Glomerular visceral epithelial cell (primary cell): Measurements from ENCODE around the gene ARMH3.

ENCODE experiments used
- DNase-seq: peaks from one replicate; pipeline ENCODE4 v3.0.0-alpha.2; 2016; ENCODE audit errors: extremely low spot score

Gene ARMH3

DNA sequence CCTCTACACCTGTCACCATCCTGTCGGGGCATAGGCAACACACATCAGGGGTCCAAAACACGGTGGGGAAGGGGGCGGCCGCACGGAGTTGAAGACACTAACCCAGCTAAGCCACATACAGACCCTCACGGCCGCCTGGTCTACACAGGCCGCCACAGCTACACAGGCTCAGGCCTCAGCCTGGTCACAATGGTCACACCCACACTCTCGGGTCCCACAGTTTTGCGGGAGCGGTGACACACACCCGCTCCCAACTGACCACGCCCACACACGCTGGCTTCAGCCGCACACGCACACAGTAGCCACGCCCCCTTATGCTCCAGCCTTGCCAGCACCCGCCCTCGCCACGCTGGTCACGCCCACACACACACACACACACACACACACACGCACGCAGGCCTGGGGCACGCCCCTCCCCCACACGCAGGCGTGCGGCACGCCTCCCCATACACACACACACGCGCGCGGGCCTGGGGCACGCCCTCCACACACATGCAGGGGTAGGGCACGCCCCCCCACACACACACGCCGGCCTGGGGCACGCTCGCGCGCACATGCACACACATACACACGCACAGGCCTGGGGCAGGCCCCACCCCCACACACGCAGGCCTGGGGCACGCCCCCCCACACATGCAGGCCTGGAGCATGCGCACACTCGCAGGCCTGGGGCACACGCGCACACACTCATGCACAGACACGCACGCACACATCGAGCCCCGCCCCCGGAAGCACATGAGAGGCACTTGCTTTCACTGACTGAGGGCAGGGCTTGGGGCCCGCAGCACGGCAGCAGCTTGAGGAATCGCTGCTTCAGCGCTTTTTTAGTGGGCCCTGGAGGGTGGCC is 225.4 kb downstream of the ARMH3 start:
- DNase-seq: peak; percentile 79

DNA sequence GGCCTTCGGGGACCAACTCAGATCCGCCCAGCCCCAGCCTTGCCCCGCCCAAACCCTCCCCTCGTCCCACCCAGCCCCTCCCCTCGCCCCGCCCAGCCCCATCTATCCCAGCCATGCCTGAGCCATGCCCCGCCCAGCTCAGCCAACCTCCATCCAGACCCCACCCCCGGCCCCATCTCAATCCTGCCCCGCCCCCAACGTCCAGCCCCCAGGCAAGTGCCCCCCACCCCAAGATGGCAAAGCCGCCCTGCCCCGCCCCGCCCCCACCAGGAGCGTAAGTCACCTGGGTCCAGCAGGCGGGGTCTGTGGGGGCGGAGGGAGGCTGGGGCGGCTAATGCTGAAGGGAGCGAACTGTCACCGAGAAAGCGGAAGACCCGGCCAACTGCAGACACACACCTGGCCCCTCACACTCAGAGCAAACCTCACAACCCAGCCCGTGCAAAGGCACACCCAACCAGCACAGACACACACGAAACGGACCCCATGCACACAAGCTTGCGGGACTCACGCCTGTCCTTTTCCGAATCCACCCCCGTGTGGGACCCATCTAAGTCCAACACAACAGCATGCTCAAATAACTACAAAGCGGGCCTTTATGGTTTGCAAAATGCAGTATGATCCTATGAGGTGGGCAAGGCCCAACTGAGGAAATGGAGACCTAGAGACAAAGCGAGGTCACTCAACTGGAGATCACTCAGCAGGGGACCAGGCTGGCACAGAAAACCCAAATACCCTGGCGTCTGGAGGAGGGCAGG is 226.2 kb downstream of the ARMH3 start:
- no peak for DNase-seq

DNA sequence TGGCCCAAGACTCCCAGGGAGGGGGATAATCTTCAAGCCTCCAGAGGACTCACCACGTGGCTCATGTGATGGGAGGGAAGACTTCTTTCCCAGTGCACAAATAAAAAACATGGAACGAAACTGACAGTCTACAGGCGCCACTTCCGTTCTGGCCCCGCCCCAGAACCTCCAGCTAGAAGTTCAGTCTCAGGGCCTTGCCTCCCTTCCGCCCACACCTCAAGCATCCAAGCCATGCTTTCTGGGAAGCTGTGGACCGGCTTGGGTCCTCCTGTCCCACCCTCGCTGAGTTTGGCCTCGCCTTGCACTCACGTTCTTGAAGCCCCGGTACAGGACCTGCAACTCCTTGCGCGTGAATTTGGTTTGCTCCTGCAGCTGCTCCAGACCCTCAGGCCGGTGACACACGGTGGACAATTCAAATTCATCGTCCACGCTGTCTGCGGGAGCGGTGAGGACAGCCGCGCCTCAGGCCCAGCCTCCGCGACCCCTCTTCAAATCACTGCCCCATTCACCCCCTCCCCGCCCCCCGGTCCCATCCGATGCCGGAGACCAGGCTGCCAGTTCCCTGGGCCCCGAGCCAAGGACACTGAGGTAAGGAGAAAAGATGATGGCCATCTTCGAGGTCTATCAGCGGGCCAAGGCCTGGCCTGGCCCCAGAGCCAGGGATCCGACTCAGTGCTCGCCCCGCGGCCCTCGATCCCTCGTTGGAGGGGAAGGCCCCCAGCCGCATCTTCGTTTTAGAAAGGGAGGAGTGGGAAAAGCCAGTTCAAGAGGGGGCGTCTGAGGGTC is 227.0 kb downstream of the ARMH3 start:
- no peak for DNase-seq

DNA sequence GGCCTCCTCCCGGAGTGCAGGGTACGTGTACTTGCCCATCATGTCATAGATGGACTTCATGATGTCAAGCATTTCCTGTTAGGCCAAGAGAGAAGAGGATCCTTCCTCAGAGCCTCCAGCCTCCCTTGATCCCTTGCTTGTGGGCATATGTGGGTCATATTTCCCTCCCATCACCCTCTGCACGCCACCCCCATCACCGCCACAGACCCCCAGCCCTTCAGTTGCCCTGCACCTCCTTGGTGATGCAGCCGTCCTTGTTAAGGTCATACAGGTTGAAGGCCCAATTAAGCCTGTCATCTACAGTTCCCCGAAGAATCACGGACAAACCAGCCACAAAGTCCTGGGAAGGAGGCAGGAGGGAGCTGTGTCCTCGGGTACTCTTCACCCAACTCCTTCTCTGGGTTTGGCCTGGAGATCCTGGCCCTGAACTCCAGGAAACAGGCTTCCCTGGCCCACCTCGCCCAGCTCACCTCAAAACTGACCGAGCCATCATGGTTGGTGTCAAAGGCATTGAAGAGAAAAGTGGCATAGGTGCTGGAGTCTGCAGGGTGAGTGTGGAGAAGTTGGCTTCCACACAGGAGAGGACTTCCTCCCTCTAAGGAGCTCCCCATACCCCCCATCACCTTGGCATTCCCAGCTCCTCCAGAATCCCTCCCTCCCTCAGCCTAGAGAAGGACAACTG is 227.9 kb downstream of the ARMH3 start:
- DNase-seq: no peak

DNA sequence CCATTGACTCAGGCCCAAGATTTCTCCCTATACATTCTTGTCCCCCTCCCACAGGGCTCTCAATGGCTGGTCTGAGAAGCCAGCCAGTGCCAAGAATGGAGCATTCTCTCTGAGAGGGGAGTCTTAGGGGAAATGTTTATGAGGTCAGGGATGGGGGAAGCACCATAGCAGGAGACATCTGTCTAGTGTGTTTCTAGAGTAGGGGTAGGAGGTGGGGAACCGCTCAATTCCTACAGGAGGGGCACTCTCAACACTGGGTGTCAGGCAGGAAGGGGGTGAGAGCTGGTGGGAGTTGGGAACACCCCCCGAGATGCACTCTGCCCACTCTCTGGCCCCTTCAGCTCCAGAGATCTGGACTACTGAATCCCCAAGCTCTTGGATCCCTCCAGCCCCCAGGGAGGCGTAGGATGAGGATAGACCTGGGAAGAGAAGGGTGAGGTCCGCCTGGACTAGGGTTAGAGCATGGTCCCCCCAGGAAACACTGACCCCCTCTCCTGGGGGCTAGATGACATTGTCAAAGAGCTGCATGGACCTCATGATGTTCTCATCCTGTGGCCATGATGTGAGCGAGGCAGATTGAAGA is 229.0 kb downstream of the ARMH3 start:
- no peak for DNase-seq

DNA sequence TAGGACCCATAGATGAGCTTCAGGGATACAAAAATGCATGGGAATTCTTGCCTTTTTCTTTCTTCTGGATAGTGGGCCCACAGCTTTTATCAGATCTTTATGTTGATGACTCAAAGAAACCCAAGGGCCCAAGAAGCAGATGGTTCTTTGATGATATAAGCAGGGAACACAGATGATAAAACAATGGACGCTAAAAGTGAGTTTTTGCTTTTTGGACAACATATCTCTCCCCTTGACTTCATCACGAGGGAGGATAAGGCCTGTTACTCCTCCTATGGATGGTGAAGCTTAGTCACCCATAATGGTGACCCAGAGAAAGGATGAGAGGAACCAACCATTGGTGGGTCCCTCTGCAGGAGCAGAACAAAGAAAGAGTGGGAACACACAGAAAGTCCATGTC is 231.2 kb downstream of the ARMH3 start:
- DNase-seq: no peak

DNA sequence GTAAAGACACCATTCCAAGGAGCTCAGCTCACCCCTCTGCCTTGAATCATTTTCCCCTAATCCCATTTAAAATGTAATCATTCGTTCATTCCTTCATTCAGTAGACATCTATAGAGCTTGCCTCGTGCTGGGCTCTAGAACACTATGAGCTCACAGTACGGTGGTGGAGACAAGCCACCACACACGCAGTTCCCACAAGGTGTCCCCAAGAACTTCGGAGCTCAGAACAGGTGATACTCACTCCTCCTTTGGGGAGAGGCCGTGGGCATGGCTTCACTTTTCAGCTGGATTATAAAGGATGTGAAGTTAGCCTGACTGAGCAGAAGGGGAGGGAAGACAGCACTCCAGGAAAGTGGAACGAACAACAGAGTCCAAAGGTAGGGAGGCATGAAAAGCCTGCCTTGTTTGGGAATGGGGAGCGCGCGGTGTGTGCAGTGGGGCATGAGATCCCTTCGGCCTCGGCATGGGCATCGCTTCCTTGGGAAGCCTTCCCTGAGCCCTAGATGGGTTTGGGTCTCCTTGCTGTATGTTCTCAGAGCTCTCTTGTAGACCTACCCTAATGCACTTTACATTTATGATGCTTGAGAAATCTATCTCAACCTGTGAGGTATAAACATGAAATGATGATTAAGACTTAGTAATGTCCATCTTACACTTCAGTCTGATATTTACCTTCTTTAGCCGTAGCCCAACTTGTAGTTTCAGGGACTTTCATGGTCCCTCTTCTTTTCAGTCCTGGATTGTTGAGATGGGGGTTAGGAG is 236.9 kb downstream of the ARMH3 start:
- DNase-seq: no peak

DNA sequence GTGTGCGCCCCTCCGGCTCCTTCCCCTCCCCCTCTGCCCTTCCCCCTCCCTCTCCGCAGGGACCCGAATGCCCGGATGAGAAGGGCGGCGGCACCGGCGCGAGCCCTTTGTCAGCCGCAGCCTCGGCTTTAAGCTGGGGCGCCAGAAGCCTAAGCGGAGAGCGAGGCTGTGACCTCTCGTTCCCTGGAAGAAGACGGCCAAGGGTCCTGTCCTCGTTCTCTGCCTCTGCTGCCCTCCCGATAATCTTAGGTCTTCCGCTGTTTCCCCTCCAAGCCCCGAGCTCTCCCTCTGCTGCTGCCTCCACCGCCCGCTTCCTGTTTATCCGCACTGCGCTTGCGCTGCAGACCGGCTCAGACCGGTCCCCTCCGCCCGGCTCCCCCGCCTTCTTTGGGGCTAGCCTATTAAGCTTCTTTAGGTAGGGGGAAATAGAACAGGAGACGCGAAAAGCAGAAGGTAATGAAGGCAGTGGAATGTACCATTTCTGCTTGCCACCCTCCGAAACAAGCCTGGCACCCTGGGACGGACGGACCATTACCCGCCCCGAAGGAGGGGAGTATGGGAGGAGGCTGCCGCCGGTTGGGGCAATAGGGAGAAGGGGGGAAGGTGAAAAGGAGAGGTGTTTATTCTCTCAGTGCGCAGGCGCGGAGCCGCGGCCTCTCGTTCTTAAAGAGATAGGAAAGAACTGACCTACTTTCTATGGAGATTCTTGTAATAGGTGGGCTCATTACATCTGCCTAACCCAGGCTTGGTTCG is 237.7 kb downstream of the ARMH3 start, which contains the start of gene OGA:
Gene OGA (minus strand): TSS at position 326 of the 753 bp plus-strand sequence. CDS start 422 bp downstream, outside the sequence.
- peak; percentile 100 for DNase-seq

DNA sequence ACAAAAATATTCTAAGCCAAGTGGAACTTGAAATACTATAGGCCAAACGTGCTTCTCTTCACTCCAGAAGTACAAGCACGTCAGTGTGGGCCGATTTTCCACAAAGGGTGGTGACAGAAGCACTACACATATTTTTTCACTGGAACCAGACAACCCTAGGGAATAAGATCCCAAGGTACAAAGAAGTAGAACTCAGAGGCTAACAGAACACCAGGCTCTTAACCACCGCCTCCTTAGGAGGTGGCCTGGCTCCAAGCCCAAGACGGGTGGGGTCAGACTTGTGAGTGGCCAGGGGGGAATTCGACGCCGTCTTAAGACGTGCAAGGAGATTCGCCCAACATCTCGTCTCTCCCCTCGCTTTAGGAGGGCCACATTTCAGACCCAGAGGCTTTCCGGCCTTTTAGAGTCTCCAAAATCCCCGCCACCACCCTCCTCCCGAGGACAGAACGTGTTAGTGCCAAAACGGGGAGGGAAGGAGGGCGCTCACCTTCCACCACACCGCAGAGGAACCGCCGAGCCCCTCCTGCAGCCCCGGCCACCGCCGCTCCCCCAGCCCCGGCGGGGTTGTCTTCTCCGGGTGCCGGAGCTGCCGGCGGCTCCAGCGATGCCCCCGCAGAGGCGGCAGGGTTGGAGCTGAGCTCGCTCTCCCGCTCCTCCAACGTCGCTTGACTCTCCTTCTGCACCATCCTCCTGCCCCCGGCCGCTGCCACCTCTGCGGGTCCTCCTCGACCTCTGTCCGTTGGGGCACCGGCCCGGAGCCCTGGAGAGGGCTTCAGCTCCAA is 238.4 kb downstream of the ARMH3 start:
- DNase-seq: peak; percentile 94

DNA sequence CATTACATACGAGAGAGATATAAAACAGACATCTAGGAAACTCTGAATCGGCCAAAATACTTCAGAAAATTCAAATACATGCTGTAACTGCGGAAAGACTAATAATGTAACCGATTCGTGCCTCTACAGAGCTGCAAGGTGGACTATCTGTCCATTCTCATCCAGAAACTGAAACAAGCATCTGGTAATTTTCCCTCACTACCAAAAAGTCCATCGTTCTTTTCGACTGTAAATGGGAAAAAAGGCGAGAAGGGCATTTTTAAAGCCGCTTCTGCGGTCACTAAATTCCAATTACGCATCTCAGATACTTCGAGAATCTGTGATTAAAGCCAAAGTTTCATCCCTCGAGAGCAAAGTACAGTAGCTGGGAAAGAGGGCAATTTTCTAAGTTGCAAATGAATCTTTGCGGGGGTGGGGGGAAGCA is 239.0 kb downstream of the ARMH3 start:
- no peak for DNase-seq

DNA sequence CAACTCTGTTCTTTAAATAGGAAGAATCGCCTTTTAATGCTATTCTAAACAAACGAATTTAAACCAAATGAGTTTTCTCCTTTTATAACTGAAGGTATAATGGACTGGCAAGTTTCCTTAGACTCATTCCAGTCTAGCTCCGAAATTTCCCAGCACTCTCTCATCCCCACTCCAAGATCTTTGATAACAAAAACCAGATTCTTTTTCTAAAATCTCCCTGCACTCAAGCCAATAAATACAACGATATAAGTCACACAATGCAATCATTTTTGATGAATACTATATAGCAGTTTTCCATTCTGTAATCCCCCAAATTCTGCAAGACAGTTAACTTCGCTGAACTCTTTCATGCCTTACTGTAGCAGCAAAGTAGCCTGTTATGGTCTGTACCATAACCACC is 239.6 kb downstream of the ARMH3 start:
- no peak for DNase-seq

DNA sequence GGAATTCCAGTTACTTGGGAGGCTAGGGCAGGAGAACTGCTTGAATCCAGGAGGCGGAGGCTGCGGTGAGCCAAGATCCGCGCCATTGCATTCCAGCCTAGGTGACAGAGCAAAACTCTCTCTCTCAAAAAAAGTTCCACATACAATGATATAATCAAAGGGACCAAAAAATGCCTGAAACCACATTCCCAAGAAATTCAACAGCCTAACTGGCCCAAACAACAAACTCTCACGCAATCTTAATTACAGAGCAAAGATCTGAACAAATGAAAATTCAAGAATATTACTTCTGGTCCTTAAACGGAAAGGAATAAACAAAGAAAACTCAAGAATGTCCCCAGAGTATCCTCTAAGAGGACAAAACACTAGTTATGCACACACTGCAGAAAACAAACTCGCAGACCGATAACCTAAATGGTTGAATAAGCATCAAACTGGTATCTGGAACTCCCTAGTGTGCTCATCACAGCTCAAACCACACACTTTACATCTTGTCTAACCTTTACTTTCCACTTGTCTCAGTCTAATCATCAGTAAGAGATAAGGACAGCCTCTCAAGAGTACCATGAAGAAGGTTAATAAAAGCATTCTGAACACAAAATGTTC is 241.4 kb downstream of the ARMH3 start:
- peak; percentile 25 for DNase-seq

DNA sequence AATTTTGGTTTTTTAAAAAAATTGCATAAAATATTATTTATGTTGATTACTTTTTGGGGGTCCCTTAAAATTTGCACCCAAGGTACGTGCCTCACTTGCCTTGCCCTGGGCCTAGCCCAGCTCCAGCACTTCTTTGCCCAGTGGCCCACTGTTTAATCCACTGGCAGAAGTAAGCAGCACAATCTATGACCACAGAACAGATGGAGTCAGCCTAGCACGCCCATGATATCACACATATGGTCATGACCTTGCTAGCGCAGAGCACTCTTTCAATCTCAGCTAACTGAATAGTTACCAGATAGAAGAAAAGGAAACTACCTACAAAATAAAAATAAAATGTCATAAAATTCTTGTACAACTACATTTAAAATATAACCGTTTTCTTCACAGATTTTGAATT is 243.4 kb downstream of the ARMH3 start:
- no peak for DNase-seq

DNA sequence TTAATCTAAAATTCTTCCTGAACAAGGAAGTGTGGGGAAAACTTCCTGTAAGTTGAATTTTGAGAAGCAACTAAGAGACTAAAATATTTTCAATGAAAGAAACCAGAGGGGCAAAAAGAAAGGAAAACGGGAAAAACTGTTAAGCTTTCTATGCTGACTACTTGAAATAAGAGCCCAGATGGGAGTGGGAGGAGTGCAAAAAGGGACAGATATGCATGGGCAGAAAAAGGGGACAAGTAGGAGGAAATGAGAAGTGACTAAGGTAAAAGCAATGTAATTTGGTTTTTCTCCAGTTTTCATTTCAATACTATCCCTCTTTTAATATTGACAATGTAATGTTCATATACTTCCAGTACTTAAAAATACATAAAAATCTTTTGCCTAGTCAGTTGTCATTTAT is 248.8 kb downstream of the ARMH3 start:
- no peak for DNase-seq

DNA sequence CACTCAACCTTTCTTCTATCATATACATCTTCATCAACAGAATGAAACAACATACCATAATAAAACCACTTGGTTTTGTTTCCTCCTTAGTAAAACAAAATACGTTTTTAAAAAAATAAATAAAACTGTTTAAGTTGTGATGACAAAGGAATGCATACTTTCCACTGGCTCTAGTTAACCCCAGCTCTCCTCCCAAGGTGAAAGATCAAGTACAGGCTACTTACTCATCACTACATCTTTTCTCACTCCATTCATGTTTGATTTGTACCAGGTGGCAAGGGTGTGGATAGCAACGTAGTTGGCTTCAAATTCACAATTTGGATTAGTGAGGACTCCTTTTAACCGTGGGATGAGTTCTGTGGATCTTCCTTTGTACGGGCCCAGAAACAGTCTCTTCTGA is 252.5 kb downstream of the ARMH3 start:
- DNase-seq: no peak

DNA sequence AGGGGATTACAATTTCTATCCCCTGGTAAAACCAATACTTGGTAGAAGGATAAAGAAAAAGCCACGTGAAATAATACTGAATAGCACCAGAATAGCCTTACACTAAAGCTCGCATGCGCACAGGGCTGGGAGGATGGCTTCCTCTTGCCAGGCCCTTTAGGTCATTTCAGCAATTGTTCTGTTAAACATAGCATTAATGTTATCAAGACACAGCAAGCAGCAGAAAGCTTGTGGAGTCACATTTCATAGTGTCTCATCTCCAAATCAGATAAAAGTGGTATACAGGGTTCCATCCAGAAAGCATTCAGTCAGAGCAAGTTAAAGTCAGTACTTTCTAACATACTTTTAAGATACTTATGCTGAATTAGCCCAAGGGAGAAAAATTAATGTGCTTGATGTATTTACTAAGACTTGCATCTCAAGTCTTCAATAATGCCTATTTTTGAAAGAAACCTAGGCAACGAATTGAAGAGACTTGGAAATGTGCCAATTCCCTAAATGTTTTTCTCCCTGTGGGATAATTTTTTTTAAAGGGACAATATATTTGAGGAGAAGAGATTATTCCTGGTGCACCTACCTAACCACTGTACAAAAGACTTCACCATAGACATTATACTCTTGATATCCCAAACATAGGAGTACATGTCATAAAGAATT is 258.4 kb downstream of the ARMH3 start:
- no peak for DNase-seq
